T-helper 2 cell treated with Interferon-gamma antibody and Interleukin-4, amounts not matched to agents 5 μg/mL and 100 μg/mL, for 36 hours (primary cell): ENCODE results near the gene RECQL5.
"Not testable (repeated sequence)": the region's sequence is repeated elsewhere in the genome, so short reads cannot be mapped to it uniquely, and the experiment has no call there.

Experiments used
- DNase-seq: peaks from one replicate; pipeline ENCODE4 v3.0.0; 2021; ENCODE audit warnings: low spot score
- H3K27ac Mint-ChIP-seq: one replicate; pipeline ENCODE4 v1.8.0; 2021; ENCODE audit warnings: mild to moderate bottlenecking, mixed read lengths
- H3K27me3 Mint-ChIP-seq: one replicate; pipeline ENCODE4 v1.8.0; 2021; ENCODE audit warnings: low read depth, mixed read lengths
- H3K36me3 Mint-ChIP-seq: one replicate; pipeline ENCODE4 v1.8.0; 2021; ENCODE audit warnings: low read depth, mixed read lengths
- H3K4me1 Mint-ChIP-seq: one replicate; pipeline ENCODE4 v1.8.0; 2021; ENCODE audit warnings: low read depth, mixed read lengths
- H3K4me3 Mint-ChIP-seq: one replicate; pipeline ENCODE4 v1.8.0; 2022; ENCODE audit warnings: mild to moderate bottlenecking, moderate library complexity, mixed read lengths
- H3K9me3 Mint-ChIP-seq: one replicate; pipeline ENCODE4 v1.8.0; 2021; ENCODE audit warnings: mixed read lengths

The RECQL5 gene

DNA sequence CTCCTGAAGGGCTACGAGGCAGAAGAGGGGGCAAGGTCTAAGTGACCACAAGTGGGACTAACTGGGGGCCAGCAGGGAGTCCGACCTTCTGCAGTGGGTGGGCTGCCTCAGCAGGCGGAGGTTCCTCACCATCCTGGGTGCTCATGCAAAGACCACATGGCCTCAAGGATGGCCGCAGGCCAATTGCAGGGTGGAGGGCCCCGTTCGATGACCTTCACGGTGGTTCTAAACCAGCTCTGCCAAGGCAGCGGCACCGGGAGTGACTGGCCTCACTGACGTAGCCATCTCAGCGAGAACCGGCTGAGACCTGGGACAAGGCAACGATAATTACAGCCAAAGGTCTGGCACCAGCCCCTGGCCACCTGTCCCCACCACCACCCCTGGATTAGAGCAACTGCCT lies 28.1 kb downstream of the RECQL5 start:
- Mint-ChIP-seq H3K4me1 (peaks cover under 1% of the 10 kb centered on the region), H3K27me3 (no peaks in the 10 kb centered on the region), H3K27ac (no peak overlapping the region), H3K4me3 (no peak overlapping the region), H3K36me3 (no peaks in the 10 kb centered on the region), H3K9me3 (no peaks in the 10 kb centered on the region)
- DNase-seq = no peak

DNA sequence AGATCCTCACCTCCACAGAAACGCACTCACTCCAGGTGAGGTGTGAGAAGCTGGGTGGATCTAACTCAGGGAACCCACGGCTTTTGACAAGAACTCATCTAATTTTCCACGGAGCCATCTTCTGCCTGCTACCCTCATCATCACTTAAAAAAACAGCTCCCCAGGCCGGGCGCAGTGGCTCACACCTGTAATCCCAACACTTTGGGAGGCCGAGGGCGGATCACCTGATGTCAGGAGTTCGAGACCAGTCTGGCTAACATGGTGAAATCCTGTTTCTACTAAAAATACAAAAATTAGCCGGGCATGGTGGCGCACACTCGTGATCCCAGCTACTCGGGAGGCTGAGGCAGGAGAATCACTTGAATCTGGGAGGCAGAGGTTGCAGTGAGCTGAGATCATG lies 28.9 kb downstream of the RECQL5 start:
- H3K27me3 Mint-ChIP-seq, H3K4me1 Mint-ChIP-seq, H3K27ac Mint-ChIP-seq, DNase-seq, H3K4me3 Mint-ChIP-seq, H3K9me3 Mint-ChIP-seq, H3K36me3 Mint-ChIP-seq: not testable (repeated sequence)

DNA sequence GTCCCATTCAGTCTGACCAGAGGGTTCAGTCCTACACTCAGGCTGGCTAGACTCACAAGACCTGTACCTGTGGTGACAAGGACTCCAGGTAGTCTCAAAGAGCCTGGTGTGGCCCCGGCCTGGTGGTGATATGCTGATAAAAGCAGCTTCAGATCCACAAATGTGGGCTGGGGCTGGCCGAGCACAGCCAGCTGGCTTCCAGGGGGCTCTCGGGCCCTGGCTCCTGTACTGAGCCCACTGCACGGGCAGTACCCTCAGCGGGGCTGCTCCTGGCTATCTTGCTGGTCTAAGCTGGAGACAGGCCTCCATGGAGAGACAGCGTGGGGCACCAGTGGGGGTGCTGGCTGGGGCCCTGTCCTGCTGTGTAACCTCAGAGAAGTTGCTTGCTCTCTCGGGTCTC lies 29.4 kb downstream of the RECQL5 start:
- Mint-ChIP-seq H3K36me3 (no peaks in the 10 kb centered on the region), H3K4me3 (no peak overlapping the region), H3K27me3 (no peaks in the 10 kb centered on the region), H3K9me3 (no peaks in the 10 kb centered on the region), H3K27ac (no peak overlapping the region), H3K4me1 (peaks cover 1% of the 10 kb centered on the region)
- no peak for DNase-seq

DNA sequence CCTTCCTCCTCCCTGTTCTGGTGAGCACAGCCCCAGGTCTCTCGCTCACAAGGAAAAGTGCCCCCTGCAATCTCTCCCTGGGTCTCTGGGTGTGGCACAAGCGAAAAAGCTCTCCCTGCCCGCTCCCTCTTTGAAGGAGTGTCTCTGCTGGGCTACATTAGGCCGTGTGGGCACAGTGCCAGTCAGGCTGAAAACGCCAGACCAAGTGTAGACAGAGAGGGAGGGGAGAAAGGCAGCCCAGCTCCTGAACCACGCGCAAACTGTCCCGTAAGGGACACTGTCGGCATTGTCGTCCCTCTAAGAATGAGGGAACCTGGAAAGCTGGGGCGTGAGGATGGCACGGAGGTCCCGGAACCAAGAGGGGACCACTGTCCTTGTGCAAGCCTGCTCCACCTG lies 29.8 kb downstream of the RECQL5 start:
- Mint-ChIP-seq H3K27ac (no peak overlapping the region), H3K4me1 (peaks cover 1% of the 10 kb centered on the region), H3K9me3 (no peaks in the 10 kb centered on the region), H3K27me3 (no peaks in the 10 kb centered on the region), H3K4me3 (no peak overlapping the region), H3K36me3 (no peaks in the 10 kb centered on the region)
- no peak for DNase-seq

DNA sequence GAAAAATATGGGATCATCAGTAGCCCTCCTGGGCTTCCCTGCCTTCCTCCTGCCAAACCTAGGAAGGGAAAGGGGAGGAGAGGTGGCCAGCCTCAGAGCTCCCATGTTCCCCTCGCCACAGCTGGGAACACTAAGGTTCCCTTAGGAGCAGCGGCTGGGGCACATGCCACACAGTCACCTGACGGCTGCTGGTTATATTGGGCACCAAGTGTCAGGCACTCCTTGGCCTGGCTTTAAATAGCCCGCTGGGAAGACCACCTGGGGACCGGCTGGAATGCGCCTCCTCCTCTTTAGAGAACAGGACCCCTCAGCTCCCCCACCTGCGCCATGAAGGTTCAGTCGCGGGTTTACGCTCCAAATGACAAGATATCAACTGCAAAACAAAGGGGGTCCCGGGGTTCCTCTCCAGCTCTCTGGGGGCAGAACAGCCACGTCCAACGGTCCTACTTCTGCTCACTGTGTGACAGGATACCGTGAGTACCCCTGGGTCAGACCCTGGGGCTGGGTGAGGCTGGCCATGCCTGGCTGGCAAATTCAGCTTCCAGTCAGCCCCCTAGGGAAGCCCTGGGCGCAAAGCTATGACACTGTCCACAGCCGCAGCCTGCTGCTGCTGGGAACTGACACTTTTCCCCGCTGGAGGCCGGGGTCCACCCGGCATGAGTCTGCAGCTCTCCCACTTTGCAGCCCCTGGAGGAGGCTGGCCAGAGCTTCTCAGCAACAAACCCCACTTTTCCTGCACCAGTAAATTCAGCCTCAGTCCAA lies 30.4 kb downstream of the RECQL5 start:
- Mint-ChIP-seq H3K27me3 (no peaks in the 10 kb centered on the region), H3K4me1 (peaks cover 1% of the 10 kb centered on the region), H3K27ac (no peak overlapping the region), H3K4me3 (no peak overlapping the region), H3K9me3 (no peaks in the 10 kb centered on the region), H3K36me3 (no peaks in the 10 kb centered on the region)
- DNase-seq = no peak

DNA sequence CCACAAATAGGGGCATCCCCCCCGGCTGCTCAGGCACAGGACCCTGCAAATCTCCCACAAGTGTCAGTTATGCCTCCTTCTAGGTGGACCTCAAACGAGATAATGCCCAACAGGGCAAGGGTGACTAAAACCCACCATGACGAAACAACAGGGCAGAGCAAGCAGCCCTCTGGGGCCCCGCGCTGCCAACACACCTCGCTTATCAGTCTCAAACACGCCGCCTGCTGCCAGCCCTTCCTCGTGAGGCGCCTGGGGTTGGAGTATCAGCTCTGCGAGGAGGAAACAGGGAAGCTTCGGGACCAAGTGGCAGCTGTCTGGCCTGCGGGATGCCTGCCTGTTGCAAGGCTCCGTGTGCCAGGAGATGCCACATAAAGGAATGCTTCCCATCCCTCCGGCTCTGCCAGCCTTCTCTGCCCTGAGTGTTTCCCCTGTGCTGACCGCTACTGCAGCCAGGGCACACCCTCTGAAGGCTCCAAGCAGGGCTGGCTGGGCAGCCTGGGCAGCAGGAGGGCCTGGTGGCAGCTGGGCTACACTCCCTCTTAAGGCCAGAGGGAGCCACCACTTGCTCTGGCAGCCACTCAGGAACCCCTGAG lies 31.2 kb downstream of the RECQL5 start:
- Mint-ChIP-seq H3K27me3 (no peaks in the 10 kb centered on the region), H3K9me3 (no peaks in the 10 kb centered on the region), H3K36me3 (no peaks in the 10 kb centered on the region), H3K4me1 (peaks cover 1% of the 10 kb centered on the region), H3K27ac (no peak overlapping the region), H3K4me3 (no peak overlapping the region)
- DNase-seq = no peak

DNA sequence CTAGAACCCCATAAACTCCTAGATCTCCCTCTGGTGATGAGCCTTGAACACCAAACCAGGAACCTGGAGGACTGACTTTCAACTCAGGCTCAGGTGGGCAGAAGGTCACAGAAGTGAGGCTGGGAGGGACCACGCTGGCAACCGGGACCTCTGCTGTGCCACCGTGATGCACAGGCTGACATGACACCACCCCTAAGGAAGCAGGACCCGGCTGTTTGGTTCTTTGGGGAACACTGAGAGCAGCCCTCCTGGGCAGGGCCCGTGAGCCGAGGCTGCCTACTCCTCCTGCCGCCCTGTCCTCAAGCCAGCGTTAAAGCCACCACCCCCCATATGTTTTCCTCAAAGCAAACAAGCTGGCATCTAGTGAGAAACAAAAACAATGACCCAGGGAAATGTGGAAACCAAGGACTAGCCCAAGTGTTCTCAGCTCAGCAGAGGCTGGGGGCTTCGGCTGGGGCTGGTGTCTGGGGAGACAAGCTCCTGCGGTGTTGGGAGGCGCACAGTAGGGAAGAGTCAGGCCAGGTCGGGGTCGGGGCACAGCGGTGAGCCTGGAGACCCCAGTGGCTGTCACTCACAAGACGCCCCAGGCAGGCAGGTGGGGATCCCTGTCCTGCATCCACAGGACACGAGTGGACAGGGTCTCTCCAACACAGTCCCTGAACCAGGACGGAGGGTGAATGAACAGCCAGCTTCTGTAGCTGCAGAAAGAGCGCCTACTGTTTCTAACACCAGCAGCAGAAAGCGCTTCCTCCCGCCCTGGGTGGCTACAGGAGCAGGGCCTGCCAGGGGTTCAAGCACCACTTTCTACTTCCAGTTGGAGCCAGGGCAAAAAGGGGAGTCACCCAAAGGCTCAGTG lies 32.0 kb downstream of the RECQL5 start:
- H3K9me3 Mint-ChIP-seq = no peaks in the 10 kb centered on the region
- H3K27ac Mint-ChIP-seq = no peak overlapping the region

DNA sequence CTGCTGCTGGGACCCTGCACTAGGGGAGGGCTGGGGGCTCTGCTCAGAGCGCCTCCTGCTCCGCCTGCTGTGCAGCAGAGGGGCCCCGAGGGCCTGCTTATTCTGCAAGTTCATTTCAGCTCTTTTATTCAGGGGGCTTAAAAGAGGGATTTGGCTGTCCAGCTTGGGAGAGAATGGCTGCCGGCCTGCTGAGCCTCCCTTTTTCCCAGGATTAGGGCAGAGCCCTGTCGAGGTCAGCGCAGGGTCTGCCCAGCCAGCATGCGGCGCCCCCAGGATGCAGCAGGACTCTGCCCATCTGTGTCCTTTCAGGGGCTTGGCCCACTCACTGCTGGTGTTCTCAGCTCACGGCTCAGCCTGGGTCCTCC lies 32.6 kb downstream of the RECQL5 start:
- no peak for DNase-seq
- H3K27me3 Mint-ChIP-seq = no peaks in the 10 kb centered on the region
- H3K4me1 Mint-ChIP-seq = peaks cover 1% of the 10 kb centered on the region
- no peak overlapping the region for H3K4me3 Mint-ChIP-seq
- H3K9me3 Mint-ChIP-seq = no peaks in the 10 kb centered on the region
- no peak overlapping the region for H3K27ac Mint-ChIP-seq
- H3K36me3 Mint-ChIP-seq = no peaks in the 10 kb centered on the region

More for the DNA sequence above, 32.0 kb downstream of the RECQL5 start:
- no peaks in the 10 kb centered on the region for H3K36me3 Mint-ChIP-seq
- H3K4me3 Mint-ChIP-seq = no peak overlapping the region
- no peaks in the 10 kb centered on the region for H3K27me3 Mint-ChIP-seq
- peaks cover 1% of the 10 kb centered on the region for H3K4me1 Mint-ChIP-seq
- no peak for DNase-seq

DNA sequence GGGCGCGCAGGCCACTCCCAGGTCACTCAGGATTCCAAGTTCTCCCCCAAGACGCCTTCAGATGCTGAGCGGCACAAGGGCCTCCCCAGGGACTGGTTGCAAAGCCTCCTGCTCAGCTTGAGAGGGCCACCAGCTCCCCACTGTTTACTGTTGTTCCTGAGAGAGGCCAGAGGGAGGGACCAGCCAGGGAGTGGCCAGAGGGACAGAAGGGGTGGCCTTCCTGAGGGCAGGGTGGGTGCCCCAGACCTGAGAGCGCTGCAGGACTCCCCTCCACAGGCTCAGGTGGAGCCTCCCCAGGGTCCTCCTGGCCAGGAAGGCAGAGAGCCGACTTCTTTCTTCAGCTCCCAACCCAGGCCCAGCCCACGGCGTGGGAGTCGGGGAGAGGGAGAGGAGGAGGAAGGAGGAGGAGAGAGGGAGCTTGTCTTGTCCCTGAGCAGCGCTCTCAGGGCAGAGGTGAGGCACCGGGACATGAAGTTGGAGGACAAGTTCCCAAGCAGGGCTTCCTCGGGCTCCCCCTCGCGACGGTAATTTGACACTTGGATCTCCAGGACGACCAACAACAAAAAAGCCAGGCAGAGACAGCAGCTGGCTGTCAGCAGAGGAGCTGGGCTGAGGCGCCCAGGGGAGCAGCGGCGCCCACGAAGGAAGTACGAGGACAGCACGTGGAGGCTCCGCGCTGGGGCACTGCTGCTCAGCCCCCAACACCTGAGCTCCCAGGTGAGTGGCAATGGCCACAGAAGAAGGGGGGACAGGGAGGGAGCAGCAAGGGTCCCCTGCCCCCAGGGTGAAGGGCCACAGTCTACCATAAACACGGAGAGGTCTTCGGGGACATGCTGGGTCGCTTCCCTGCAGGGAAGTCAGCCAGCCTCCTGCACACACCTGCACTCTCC lies 33.2 kb downstream of the RECQL5 start:
- DNase-seq = peak; percentile 17
- Mint-ChIP-seq H3K4me3 (no peak overlapping the region), H3K9me3 (no peaks in the 10 kb centered on the region), H3K27me3 (no peaks in the 10 kb centered on the region), H3K36me3 (no peaks in the 10 kb centered on the region), H3K4me1 (peaks cover 1% of the 10 kb centered on the region), H3K27ac (peak overlapping the region; percentile 31)

DNA sequence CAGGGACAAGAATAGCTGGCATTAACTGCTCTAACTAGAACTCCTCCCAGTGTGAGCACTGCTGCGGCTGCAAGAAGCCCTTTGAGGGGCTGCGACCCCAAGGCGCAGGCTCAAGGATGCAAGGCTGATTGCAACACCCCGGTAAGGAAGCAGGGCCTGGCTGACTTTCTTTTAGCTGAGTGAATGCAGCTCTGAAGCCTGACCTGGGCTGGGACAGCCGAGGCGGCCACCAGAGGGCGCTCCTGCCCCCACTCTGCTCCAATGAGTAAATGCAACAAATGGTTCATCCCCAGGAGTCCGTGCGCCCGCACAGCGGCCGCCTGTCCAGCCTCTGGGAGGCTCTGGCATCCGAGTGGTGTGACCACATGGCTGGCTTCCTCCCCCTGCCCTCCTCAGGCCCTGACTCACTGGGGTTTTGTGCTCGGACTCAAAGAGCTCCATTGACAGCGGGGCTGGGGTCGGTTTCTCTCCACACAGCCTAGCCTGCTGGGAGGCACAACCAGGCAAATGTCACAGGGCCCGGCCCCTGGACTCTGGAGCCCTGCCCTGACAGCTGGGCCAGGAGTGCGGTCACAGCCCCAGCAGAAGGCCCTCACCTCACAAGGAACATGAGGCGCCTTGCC lies 34.0 kb downstream of the RECQL5 start, which contains the start of gene SMIM5:
Gene SMIM5, plus strand, starts transcription at position 572 of the 623 bp plus-strand sequence. CDS start 6,768 bp downstream, outside the sequence.
- Mint-ChIP-seq H3K27me3 (no peaks in the 10 kb centered on the region), H3K36me3 (no peaks in the 10 kb centered on the region), H3K4me1 (peaks cover 1% of the 10 kb centered on the region), H3K27ac (peak within 1 kb of the TSS; percentile 31), H3K9me3 (no peaks in the 10 kb centered on the region), H3K4me3 (no peak within 1 kb of the TSS)
- DNase-seq = peak; percentile 66

DNA sequence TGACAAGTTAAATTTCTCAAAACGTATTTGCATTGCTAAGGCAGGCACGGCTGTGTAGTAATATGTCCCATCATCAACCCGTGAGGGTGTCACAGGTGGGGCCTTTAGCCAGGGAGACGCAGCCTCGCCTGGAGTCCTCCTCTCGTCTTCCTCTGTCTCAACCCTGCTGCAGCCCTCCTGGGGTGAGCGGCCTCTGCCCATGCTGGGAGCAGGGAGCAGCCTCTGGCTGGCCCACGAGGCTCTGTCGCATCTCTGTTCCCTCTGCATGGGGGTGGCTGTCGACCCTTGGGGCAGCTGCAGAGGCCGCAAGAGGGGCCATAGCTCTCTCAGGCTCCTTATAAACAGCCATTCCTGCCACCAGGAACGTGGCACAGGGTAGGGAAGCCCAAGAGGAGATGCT lies 34.5 kb downstream of the RECQL5 start:
- DNase-seq = no peak
- no peaks in the 10 kb centered on the region for H3K9me3 Mint-ChIP-seq
- no peaks in the 10 kb centered on the region for H3K27me3 Mint-ChIP-seq
- H3K27ac Mint-ChIP-seq = no peak overlapping the region
- peaks cover 1% of the 10 kb centered on the region for H3K4me1 Mint-ChIP-seq
- H3K36me3 Mint-ChIP-seq = no peaks in the 10 kb centered on the region
- H3K4me3 Mint-ChIP-seq = no peak overlapping the region

DNA sequence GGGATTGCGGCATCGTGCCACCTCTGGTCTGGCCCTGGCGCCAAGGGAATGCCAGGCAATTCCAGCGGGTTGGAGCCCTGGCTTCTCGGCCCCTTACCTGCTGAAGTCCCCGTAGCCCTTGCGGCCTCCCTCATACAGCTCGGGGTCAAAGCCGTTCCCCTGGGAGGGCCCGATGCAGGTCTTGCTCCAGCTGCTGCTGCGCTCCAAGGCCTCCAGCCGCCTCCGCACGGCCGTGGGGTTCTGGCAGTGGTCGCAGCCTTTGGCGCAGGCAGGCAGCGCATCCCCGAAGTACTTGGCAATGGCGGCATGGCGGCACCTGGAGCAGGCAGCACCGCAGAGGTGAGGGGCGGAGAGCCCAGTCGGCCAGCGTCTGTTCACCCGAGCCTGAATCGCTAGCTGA lies 35.6 kb downstream of the RECQL5 start:
- DNase-seq = no peak
- Mint-ChIP-seq H3K9me3 (no peaks in the 10 kb centered on the region), H3K27me3 (no peaks in the 10 kb centered on the region), H3K4me3 (no peak overlapping the region), H3K4me1 (peaks cover 1% of the 10 kb centered on the region), H3K27ac (no peak overlapping the region), H3K36me3 (no peaks in the 10 kb centered on the region)
